Measurements from ENCODE around the gene PCDH1.

The PCDH1 gene

GRCh38 chr5:141850244-141850768 is 27.9 kb downstream of the PCDH1 start:
- peak overlapping the region; percentile 100 for H3K27ac ChIP-seq
- TF ChIP-seq ZFX (IDR thresholded peaks at IDR 0.05) (no peak), CTCF (conservative IDR thresholded peaks at IDR 0.05) (no peak)

- no peak for TF ChIP-seq CTCF (conservative IDR thresholded peaks at IDR 0.05)
- TF ChIP-seq ZFX (IDR thresholded peaks at IDR 0.05), result 0 out of 2 replicates have a peak, but pooled peaks have one; percentile 15
- H3K27ac ChIP-seq, result peak overlapping the region; percentile 100
Measured at GRCh38 chr5:141849415-141850243, 28.6 kb downstream of the PCDH1 start.

GRCh38 chr5:141848744-141849414 is 29.3 kb downstream of the PCDH1 start:
- TF ChIP-seq CTCF (conservative IDR thresholded peaks at IDR 0.05), result no peak
- TF ChIP-seq ZFX (IDR thresholded peaks at IDR 0.05), result no peak
- H3K27ac ChIP-seq, result peak overlapping the region; percentile 100

- no peak overlapping the region for H3K27ac ChIP-seq
- TF ChIP-seq ZFX (IDR thresholded peaks at IDR 0.05) (no peak), CTCF (conservative IDR thresholded peaks at IDR 0.05) (no peak)
Measured at GRCh38 chr5:141846031-141846430, 32.2 kb downstream of the PCDH1 start.

- TF ChIP-seq ZFX (IDR thresholded peaks at IDR 0.05) (no peak), CTCF (conservative IDR thresholded peaks at IDR 0.05) (no peak)
- H3K27ac ChIP-seq, result no peak overlapping the region
Measured at GRCh38 chr5:141845371-141845851, 32.8 kb downstream of the PCDH1 start.

GRCh38 chr5:141844414-141845097 is 33.7 kb downstream of the PCDH1 start:
- TF ChIP-seq ZFX (IDR thresholded peaks at IDR 0.05) (no peak), CTCF (conservative IDR thresholded peaks at IDR 0.05) (no peak)
- no peak overlapping the region for H3K27ac ChIP-seq

Data from C4-2B (cell line).